H1 (cell line): ENCODE measurements around the gene CMTM2.

Experiments
- EGR1 ChIP-seq: IDR thresholded peaks from 2 replicates; pipeline ENCODE4 v1.6.1; 2011; ENCODE audit warnings: low read depth, low read length, borderline replicate concordance
- TF ChIP-seq, protein P1 (sequence below), 3 experiments: IDR thresholded peaks; 1 replicate in 2 of 3; 2 replicates in 1 of 3; pipeline versions ENCODE4 v1.5.1 to v1.6.1; 2011; ENCODE audit warnings: low read length in 3 of 3, mild to moderate bottlenecking in 3 of 3, inconsistent platforms in 2 of 3, low read depth in 1 of 3, moderate library complexity in 1 of 3; ENCODE audit not compliant: insufficient read depth in 1 of 3; ENCODE audit errors: control extremely low read depth in 1 of 3
- TF ChIP-seq, protein P2 (sequence below): IDR thresholded peaks from 2 replicates; pipeline ENCODE4 v1.6.1; 2011; ENCODE audit warnings: low read length, improper control_type of control experiment

- TF ChIP-seq, protein P1, sequence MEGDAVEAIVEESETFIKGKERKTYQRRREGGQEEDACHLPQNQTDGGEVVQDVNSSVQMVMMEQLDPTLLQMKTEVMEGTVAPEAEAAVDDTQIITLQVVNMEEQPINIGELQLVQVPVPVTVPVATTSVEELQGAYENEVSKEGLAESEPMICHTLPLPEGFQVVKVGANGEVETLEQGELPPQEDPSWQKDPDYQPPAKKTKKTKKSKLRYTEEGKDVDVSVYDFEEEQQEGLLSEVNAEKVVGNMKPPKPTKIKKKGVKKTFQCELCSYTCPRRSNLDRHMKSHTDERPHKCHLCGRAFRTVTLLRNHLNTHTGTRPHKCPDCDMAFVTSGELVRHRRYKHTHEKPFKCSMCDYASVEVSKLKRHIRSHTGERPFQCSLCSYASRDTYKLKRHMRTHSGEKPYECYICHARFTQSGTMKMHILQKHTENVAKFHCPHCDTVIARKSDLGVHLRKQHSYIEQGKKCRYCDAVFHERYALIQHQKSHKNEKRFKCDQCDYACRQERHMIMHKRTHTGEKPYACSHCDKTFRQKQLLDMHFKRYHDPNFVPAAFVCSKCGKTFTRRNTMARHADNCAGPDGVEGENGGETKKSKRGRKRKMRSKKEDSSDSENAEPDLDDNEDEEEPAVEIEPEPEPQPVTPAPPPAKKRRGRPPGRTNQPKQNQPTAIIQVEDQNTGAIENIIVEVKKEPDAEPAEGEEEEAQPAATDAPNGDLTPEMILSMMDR (IDR thresholded peaks at IDR 0.05; ENCODE audit: control extremely low read depth in 1 of 3, insufficient read depth in 1 of 3, low read depth in 1 of 3, low read length in 3 of 3), result no peak
- TF ChIP-seq EGR1, result no peak
- TF ChIP-seq, protein P2, sequence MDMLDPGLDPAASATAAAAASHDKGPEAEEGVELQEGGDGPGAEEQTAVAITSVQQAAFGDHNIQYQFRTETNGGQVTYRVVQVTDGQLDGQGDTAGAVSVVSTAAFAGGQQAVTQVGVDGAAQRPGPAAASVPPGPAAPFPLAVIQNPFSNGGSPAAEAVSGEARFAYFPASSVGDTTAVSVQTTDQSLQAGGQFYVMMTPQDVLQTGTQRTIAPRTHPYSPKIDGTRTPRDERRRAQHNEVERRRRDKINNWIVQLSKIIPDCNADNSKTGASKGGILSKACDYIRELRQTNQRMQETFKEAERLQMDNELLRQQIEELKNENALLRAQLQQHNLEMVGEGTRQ, result no peak
Observed at GRCh38 chr16:66563574-66564334, 15.5 kb upstream of the CMTM2 start.
